IPS-NIHi7 (cell line): ENCODE measurements around the gene GALNTL6.
"Not testable (repeated sequence)": the region's sequence is repeated elsewhere in the genome, so short reads cannot be mapped to it uniquely, and the experiment has no call there.

ENCODE experiments used
- DNase-seq: peaks from one replicate; pipeline ENCODE4 v3.0.0; 2012; ENCODE audit warnings: mixed read lengths; ENCODE audit errors: extremely low spot score

GALNTL6 gene

GRCh38 chr4:172865531-172866127, 1052.4 kb downstream of the GALNTL6 start:
- no peak for DNase-seq

GRCh38 chr4:172866421-172866820, 1053.2 kb downstream of the GALNTL6 start:
- no peak for DNase-seq

- no peak for DNase-seq
These were observed 1054.6 kb downstream of the GALNTL6 start for GRCh38 chr4:172867835-172868234.

- DNase-seq: no peak
These were observed 1055.1 kb downstream of the GALNTL6 start for GRCh38 chr4:172868271-172868670.

- DNase-seq: no peak
These were observed 1056.5 kb downstream of the GALNTL6 start for GRCh38 chr4:172869621-172870268.

GRCh38 chr4:172871381-172871780, 1058.2 kb downstream of the GALNTL6 start:
- DNase-seq: no peak

- no peak for DNase-seq
These were observed 1061.7 kb downstream of the GALNTL6 start for GRCh38 chr4:172874944-172875343.

- no peak for DNase-seq
These were observed 1063.2 kb downstream of the GALNTL6 start for GRCh38 chr4:172876394-172876793.

- DNase-seq: no peak
These were observed 1068.4 kb downstream of the GALNTL6 start for GRCh38 chr4:172881645-172882044.

GRCh38 chr4:172887358-172887757, 1074.2 kb downstream of the GALNTL6 start:
- not testable (repeated sequence) for DNase-seq

GRCh38 chr4:172887959-172888358, 1074.8 kb downstream of the GALNTL6 start:
- DNase-seq: no peak

- DNase-seq: peak; percentile 52
These were observed 1079.1 kb downstream of the GALNTL6 start for GRCh38 chr4:172892300-172892699.

GRCh38 chr4:172895699-172896098, 1082.5 kb downstream of the GALNTL6 start:
- no peak for DNase-seq

GRCh38 chr4:172897046-172897445, 1083.8 kb downstream of the GALNTL6 start:
- no peak for DNase-seq

GRCh38 chr4:172898715-172899114, 1085.5 kb downstream of the GALNTL6 start:
- no peak for DNase-seq

- DNase-seq: no peak
These were observed 1086.7 kb downstream of the GALNTL6 start for GRCh38 chr4:172899861-172900260.

GRCh38 chr4:172900900-172901299, 1087.7 kb downstream of the GALNTL6 start:
- no peak for DNase-seq

GRCh38 chr4:172912468-172912867, 1099.3 kb downstream of the GALNTL6 start:
- not testable (repeated sequence) for DNase-seq

- not testable (repeated sequence) for DNase-seq
These were observed 1104.2 kb downstream of the GALNTL6 start for GRCh38 chr4:172917403-172917802.

GRCh38 chr4:172919269-172919668, 1106.1 kb downstream of the GALNTL6 start:
- DNase-seq: no peak

GRCh38 chr4:172927096-172927814, 1114.1 kb downstream of the GALNTL6 start:
- DNase-seq: no peak

- DNase-seq: no peak
These were observed 1115.1 kb downstream of the GALNTL6 start for GRCh38 chr4:172928347-172928746.
